ENCODE data around the gene COL20A1.

Gene COL20A1

DNA sequence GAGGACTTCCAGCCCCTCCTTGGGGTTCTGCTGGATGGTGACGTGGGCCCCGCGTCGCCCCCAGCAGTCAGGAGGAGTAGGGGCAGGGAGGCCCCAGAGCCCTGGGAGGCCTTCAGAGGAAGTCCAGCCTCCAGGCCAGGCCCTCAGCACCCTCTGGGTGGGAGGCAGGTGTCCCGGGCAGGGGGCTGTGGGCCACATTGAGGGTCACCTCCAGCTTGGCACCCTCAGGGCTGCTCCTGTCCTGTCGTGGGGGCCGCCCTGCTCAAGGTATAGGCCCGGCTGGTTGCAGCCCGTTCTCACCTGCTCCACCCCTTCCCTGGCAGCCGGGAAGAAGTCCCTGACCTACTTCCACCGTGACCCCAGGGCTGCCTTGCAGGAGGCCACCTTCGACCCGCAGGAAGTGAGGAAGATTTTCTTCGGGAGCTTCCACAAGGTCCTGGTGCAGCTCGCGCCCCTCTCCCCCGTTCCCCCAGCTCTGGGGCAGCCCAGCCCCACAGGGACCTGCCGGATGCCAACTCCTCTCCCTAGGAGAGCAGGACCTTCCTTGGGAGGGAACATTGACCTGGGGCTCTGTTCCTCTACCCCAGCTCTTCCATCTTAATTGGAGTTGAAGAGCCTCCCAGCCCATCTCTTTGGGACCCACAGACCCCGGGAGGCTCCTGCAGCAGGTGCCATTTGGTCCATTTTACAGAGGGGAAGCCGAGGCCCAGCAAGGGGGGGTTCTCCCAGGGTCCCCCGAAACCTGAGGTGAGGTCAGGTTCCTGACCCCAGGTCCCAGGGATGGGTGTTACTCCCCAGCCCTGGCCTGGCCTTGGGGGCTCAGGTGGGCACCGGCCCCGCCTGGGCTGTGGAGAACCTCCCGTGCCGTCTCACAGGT, 26.4 kb downstream of the COL20A1 start:
- no peak for DNase-seq (ENCODE audit: low spot score)

DNA sequence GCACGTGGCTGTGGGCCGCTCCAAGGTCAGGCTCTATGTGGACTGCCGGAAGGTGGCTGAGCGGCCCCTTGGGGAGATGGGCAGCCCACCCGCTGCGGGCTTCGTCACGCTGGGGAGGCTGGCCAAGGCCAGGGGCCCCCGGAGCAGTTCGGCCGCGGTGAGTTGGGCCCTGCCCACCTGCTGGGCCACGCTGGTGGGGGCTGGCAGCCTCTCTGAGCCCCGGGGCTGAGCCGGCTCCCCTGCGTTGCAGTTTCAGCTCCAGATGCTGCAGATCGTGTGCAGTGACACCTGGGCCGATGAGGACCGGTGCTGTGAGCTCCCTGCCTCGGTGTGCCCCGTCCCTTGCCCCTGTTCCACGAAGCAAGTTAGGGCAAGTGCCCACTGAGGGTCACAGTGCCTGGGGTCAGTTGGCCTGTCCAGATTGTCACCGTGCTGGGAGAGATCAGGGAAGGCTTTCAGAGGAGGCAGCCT, 27.1 kb downstream of the COL20A1 start:
- DNase-seq (ENCODE audit: low spot score), result no peak

DNA sequence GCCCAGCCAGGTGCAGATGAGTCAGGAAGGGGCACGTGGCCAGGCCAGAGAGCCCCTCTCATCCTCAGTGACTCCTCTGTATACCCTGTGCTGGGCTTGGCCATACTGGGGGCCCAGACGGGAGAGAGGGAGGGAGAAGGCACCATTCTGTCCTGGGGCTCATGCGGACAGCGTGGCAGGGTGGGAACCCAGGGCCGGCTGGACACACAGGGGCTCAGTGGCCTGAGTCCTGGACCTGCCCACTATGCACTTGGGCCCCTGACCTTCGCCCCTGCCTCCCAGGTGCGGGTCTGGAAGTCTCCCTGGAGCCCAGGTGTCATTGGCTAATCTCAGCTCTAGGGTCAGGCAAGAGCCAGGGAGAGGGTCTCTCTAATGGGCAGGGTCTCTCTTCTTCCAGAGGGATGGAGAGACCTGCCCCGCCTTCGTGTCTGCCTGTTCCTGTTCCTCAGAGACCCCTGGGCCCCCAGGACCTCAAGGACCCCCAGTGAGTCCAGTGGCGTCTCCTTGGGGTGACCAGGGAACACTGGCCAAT, 27.7 kb downstream of the COL20A1 start:
- DNase-seq (ENCODE audit: low spot score), result no peak

GRCh38 chr20:63321148-63321831, 28.3 kb downstream of the COL20A1 start:
- DNase-seq (ENCODE audit: low spot score), result no peak

- no peak for DNase-seq (ENCODE audit: low spot score)
Measured at GRCh38 chr20:63322146-63322932, 29.4 kb downstream of the COL20A1 start.

DNA sequence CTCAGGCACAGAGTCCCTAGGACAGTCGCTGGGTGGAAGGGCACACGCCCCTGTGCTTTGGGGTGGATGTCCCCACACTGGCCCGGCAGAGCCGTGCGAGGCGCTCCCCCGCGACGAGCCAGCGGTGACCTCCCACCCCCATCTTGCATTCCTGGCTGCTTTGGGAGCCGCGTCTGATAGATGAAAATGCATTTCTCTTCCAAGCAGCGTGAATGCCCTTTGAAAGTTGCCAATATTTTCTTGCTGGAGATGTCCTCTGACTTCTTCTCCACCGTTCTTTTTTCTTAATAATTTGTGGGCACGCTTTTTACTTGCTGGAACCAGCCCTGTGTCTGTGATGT, 29.9 kb downstream of the COL20A1 start:
- DNase-seq (ENCODE audit: low spot score), result no peak

DNA sequence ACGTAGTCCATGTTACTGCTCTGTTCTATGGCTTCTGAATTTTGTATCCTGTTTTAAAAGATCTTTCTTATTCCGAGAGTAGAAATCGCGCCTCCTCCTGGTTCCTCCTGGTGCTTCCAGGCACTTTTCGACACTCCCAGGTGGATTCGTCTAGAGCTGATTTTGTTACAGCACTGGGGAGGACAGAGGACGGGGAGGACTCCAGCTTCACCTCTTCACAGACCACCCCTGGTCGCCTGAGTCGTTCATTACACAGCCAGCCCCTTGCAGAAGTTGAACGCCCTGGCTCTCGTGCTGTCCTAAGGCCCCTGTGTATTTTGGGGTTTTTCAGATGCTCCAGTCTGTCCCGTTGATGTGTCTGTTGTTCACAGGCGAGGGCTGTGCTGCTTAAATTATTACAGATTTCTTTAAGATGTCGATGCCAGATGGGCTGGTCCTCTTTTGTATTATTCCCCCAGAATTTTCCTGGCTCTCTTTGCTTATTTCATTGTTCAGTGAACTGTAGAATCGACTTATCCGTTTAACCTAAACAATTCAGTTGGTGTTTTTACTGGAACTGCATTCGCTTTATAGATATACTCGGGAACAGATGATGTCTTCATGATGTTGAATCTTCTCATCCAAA, 30.5 kb downstream of the COL20A1 start:
- DNase-seq (ENCODE audit: low spot score), result no peak

- DNase-seq (ENCODE audit: low spot score), result no peak
Measured at GRCh38 chr20:63325021-63325471, 32.1 kb downstream of the COL20A1 start.

DNA sequence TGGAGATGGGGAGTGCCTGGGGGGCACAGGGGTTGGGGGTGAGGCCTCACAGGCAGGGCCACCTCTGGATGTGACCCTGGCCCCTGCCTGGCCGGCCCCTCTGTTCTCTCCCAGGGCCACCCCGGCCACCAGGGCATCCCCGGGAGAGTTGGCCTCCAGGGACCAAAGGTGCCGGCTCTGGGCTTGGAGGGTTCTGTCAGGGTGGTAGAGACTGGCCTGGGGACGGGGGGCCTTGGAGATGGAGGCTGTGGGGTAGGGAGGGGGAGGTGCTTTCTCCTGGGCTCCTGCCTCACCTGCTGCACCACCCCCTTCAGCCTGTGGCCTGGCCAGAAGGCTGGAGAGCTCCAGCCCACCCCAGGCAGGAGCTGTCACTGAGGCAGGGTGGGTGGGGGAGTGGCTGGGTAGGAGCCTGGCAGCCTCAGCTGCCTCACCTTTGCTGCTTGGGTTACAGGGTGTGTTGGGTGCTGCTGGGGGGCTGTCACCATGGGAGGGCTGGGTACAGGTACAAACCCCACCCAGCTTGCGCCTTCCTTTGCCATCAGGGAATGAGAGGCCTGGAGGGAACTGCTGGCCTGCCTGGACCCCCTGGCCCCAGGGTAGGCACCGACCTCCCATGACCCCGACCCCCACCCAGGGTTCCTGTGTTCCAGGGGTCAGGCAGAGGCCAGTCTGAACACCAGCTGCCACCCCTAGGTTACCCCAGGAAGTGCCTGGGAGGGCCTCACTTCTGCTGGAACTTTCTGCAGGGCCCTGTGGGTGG, 32.7 kb downstream of the COL20A1 start:
- no peak for DNase-seq (ENCODE audit: low spot score)

GRCh38 chr20:63326314-63327230, 33.6 kb downstream of the COL20A1 start:
- no peak for DNase-seq (ENCODE audit: low spot score)

- DNase-seq (ENCODE audit: low spot score), result no peak
Measured at GRCh38 chr20:63327231-63327745, 34.3 kb downstream of the COL20A1 start.

DNA sequence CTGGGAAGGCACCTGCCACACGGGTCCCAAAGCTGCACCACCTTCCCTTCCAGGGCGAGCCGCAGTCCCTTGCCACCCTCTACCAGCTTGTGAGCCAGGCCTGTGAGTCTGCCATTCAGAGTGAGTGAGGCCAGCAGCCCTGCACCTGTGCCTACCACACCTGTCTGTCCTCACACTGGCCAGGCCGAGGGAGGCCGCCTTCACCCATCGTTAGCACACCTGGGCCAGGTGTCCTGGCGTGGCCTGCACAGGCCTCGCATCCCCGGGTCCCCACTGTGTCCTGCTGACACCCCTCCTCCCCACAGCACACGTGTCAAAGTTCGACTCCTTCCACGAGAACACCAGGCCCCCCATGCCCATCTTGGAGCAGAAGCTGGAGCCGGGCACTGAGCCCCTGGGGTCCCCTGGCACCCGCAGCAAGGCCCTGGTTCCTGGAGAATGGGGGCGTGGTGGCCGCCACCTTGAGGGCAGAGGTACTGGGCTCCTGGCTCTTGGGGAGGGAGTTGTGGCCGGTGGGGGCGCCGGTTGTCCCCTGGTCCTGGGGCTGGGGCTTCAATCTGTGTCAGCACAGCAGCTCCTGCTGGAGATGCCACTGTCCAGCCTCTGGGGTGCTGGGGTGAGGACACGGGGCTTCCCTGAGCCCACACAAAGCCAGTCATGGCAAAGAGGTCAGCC, 35.2 kb downstream of the COL20A1 start:
- DNase-seq (ENCODE audit: low spot score), result no peak

- DNase-seq (ENCODE audit: low spot score), result no peak
Measured at GRCh38 chr20:63328718-63329275, 35.8 kb downstream of the COL20A1 start.

DNA sequence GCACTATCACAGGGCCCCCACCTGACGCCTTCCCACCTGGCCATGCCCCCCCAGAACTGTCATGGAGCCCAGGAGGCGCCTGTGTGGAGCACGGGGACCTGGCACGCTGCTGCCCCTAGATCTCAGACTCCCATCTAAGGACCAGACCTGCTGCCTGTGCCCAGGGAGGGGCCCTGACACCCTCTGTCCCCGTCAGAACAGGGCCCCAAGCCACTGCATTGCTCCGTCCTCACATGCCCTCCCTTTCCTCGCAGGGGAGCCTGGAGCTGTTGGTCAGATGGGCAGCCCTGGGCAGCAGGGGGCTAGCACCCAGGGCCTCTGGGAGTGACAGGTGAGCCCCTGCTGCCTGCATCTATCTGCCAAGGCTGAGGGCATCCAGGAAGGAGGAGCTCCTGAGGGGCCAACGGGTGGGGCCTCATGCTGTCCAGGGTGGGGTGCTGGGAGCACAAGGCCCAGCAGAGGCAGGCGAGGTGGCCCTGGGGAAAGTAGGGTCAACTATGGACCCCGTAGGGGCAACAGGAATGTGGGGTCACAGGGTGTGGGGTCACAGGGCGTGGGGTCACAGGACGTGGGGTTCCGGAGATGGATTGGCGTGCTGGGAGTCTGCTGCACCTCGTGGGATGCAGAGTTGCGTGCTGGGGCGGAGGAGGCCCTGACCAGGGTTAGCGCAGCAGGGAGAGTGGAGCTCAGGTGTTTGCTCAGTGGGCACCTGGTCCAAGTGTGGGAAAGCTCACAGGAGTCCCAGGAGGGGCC, 36.5 kb downstream of the COL20A1 start:
- no peak for DNase-seq (ENCODE audit: low spot score)

GRCh38 chr20:63330084-63330760, 37.2 kb downstream of the COL20A1 start:
- DNase-seq (ENCODE audit: low spot score), result no peak

GRCh38 chr20:63330940-63331339, 38.0 kb downstream of the COL20A1 start:
- no peak for DNase-seq (ENCODE audit: low spot score)
